ENCODE measurements around the gene XYLT1. TPM values are rescaled to one million over a fixed set of nuclear protein-coding genes. Genes with fewer than 3 reads are reported as not detected.

XYLT1 gene
- total RNA-seq, 8 experiments from 2014 or later: 1.2 to 22.0 (median 6.3) TPM

GRCh38 chr16:17476414-17477259, 5.9 kb upstream of the XYLT1 start:
- ATAC-seq (replicated peaks in 6 of 8): peak; percentile 61 to 93 (median 91)
- peaks cover 9 to 12% of the 10 kb centered on the region in 2 donors for H3K4me1 ChIP-seq (replicated peaks in 1 of 2)
- H3K27ac ChIP-seq: no peak overlapping the region
- 23 to 75% (median 36%) methylated on average over 2 to 8 of the region's 11 CpGs for WGBS, 10 experiments
- in situ Hi-C loops (cut with MboI; ENCODE audit: low pct_unique_long_range_greater_than_20kb in 2 of 9, low sequenced_read_pairs in 9 of 9, unreplicated experiment in 9 of 9): no loop called here
- no peak overlapping the region for H3K4me3 ChIP-seq

GRCh38 chr16:17475104-17475503, 4.3 kb upstream of the XYLT1 start:
- Histone ChIP-seq H3K4me1 (replicated peaks in 1 of 2) (peaks cover 9 to 12% of the 10 kb centered on the region in 2 donors), H3K4me3 (no peak overlapping the region), H3K27ac (no peak overlapping the region)
- in situ Hi-C loops (cut with MboI; ENCODE audit: low pct_unique_long_range_greater_than_20kb in 2 of 9, low sequenced_read_pairs in 9 of 9, unreplicated experiment in 9 of 9): no loop called here
- no peak for ATAC-seq (replicated peaks in 6 of 8)
- 50 to 90% (median 69%) methylated on average over 1 to 6 of the region's 7 CpGs for WGBS, 10 experiments

- WGBS, 10 experiments: 0 to 100% (median 42%) methylated on average over 1 to 9 of the region's 13 CpGs; no CpG with 5 or more reads in 2 of the 10 experiments
- Histone ChIP-seq H3K4me3 (no peak overlapping the region), H3K27ac (no peak overlapping the region), H3K4me1 (replicated peaks in 1 of 2) (peaks cover 9 to 12% of the 10 kb centered on the region in 2 donors)
- in situ Hi-C loops (cut with MboI; ENCODE audit: low pct_unique_long_range_greater_than_20kb in 2 of 9, low sequenced_read_pairs in 9 of 9, unreplicated experiment in 9 of 9): loop anchor here in 4 of 9 experiments (25.0 kb wide), 4 partner anchors 262 to 612 kb away; no protein-coding TSS in a partner anchor
- peak in 1 of 8 experiments; percentile 28 for ATAC-seq (replicated peaks in 6 of 8)
These were observed 3.8 kb upstream of the XYLT1 start for GRCh38 chr16:17474572-17474971.

- no peak for ATAC-seq (replicated peaks in 6 of 8)
- no peak overlapping the region for H3K4me3 ChIP-seq
- peaks cover 9 to 14% of the 10 kb centered on the region in 2 donors for H3K4me1 ChIP-seq (replicated peaks in 1 of 2)
- H3K27ac ChIP-seq: no peak overlapping the region
- WGBS, 10 experiments: 0 to 92% (median 60%) methylated on average over 1 to 4 of the region's 4 CpGs; no CpG with 5 or more reads in 3 of the 10 experiments
- in situ Hi-C loops (cut with MboI; ENCODE audit: low pct_unique_long_range_greater_than_20kb in 2 of 9, low sequenced_read_pairs in 9 of 9, unreplicated experiment in 9 of 9): loop anchor here in 4 of 9 experiments (25.0 kb wide), 4 partner anchors 262 to 612 kb away; no protein-coding TSS in a partner anchor
These were observed 3.3 kb upstream of the XYLT1 start for GRCh38 chr16:17474037-17474436.

GRCh38 chr16:17471719-17472461, 1.1 kb upstream of the XYLT1 start:
- in situ Hi-C loops (cut with MboI; ENCODE audit: low pct_unique_long_range_greater_than_20kb in 2 of 9, low sequenced_read_pairs in 9 of 9, unreplicated experiment in 9 of 9): loop anchor here in 4 of 9 experiments (25.0 kb wide), 4 partner anchors 260 to 610 kb away; no protein-coding TSS in a partner anchor
- peak in 2 of 8 experiments; percentile 10 to 32 for ATAC-seq (replicated peaks in 6 of 8)
- 0 to 100% (median 60%) methylated on average over 1 to 10 of the region's 15 CpGs for WGBS, 10 experiments
- peaks cover 26 to 28% of the 10 kb centered on the region in 2 donors for H3K4me1 ChIP-seq (replicated peaks in 1 of 2)
- H3K27ac ChIP-seq: no peak overlapping the region
- H3K4me3 ChIP-seq: peak overlapping the region in 1 of 5 donors; percentile 93

- ATAC-seq (replicated peaks in 6 of 8): peak; percentile 3 to 53 (median 32)
- in situ Hi-C loops (cut with MboI; ENCODE audit: low pct_unique_long_range_greater_than_20kb in 2 of 9, low sequenced_read_pairs in 9 of 9, unreplicated experiment in 9 of 9): loop anchor here in 4 of 9 experiments (25.0 kb wide), 4 partner anchors 258 to 608 kb away; no protein-coding TSS in a partner anchor
These were observed 415 bp downstream of the XYLT1 start for GRCh38 chr16:17470182-17470907.

GRCh38 chr16:17469741-17470181, 999 bp downstream of the XYLT1 start:
- peak in 7 of 8 experiments; percentile 13 to 40 (median 26) for ATAC-seq (replicated peaks in 6 of 8)
- Histone ChIP-seq H3K27ac (no peak overlapping the region), H3K4me1 (replicated peaks in 1 of 2) (peaks cover 27 to 32% of the 10 kb centered on the region in 2 donors), H3K4me3 (peak overlapping the region; percentile 64 to 93 (median 84))
- 0 to 5% (median 0%) methylated on average over 1 to 12 of the region's 16 CpGs; no CpG with 5 or more reads in 4 of the 10 experiments for WGBS, 10 experiments
- in situ Hi-C loops (cut with MboI; ENCODE audit: low pct_unique_long_range_greater_than_20kb in 2 of 9, low sequenced_read_pairs in 9 of 9, unreplicated experiment in 9 of 9): loop anchor here in 4 of 9 experiments (10.0 to 25.0 kb wide), 5 partner anchors 257 to 607 kb away; no protein-coding TSS in a partner anchor

More at GRCh38 chr16:17470182-17470907, 415 bp downstream of the XYLT1 start:
- peak overlapping the region; percentile 64 to 93 (median 84) for H3K4me3 ChIP-seq
- H3K27ac ChIP-seq: peak overlapping the region in 1 of 2 donors; percentile 59
- 0% methylated on average over 1 of the region's 95 CpGs; no CpG with 5 or more reads in 9 of the 10 experiments for WGBS, 10 experiments
- peaks cover 27 to 33% of the 10 kb centered on the region in 2 donors for H3K4me1 ChIP-seq (replicated peaks in 1 of 2)

GRCh38 chr16:17469011-17469740, 1.6 kb downstream of the XYLT1 start:
- ATAC-seq (replicated peaks in 6 of 8): peak in 6 of 8 experiments; percentile 0 to 17 (median 3)
- peak overlapping the region; percentile 64 to 93 (median 84) for H3K4me3 ChIP-seq
- WGBS, 10 experiments: 4 to 31% (median 10%) methylated on average over 3 to 15 of the region's 18 CpGs; no CpG with 5 or more reads in 3 of the 10 experiments
- peaks cover 24 to 27% of the 10 kb centered on the region in 2 donors for H3K4me1 ChIP-seq (replicated peaks in 1 of 2)
- H3K27ac ChIP-seq: no peak overlapping the region
- in situ Hi-C loops (cut with MboI; ENCODE audit: low pct_unique_long_range_greater_than_20kb in 2 of 9, low sequenced_read_pairs in 9 of 9, unreplicated experiment in 9 of 9): loop anchor here in 4 of 9 experiments (10.0 to 25.0 kb wide), 5 partner anchors 257 to 607 kb away; no protein-coding TSS in a partner anchor

GRCh38 chr16:17468611-17469010, 2.1 kb downstream of the XYLT1 start:
- in situ Hi-C loops (cut with MboI; ENCODE audit: low pct_unique_long_range_greater_than_20kb in 2 of 9, low sequenced_read_pairs in 9 of 9, unreplicated experiment in 9 of 9): loop anchor here in 4 of 9 experiments (10.0 to 25.0 kb wide), 5 partner anchors 256 to 606 kb away; no protein-coding TSS in a partner anchor
- WGBS, 10 experiments: 10 to 40% (median 16%) methylated on average over 1 to 3 of the region's 7 CpGs; no CpG with 5 or more reads in 4 of the 10 experiments
- Histone ChIP-seq H3K4me1 (replicated peaks in 1 of 2) (peaks cover 22 to 24% of the 10 kb centered on the region in 2 donors), H3K4me3 (peak overlapping the region; percentile 64 to 93 (median 84)), H3K27ac (no peak overlapping the region)
- ATAC-seq (replicated peaks in 6 of 8): no peak

- ATAC-seq (replicated peaks in 6 of 8): peak; percentile 29 to 73 (median 57)
- Histone ChIP-seq H3K27ac (no peak overlapping the region), H3K4me1 (replicated peaks in 1 of 2) (peaks cover 22 to 24% of the 10 kb centered on the region in 2 donors), H3K4me3 (peak overlapping the region; percentile 9 to 93 (median 81))
- 0 to 100% (median 26%) methylated on average over 1 to 6 of the region's 6 CpGs; no CpG with 5 or more reads in 1 of the 10 experiments for WGBS, 10 experiments
- in situ Hi-C loops (cut with MboI; ENCODE audit: low pct_unique_long_range_greater_than_20kb in 2 of 9, low sequenced_read_pairs in 9 of 9, unreplicated experiment in 9 of 9): loop anchor here in 4 of 9 experiments (10.0 to 25.0 kb wide), 5 partner anchors 256 to 606 kb away; no protein-coding TSS in a partner anchor
These were observed 2.7 kb downstream of the XYLT1 start for GRCh38 chr16:17467923-17468540.

- WGBS, 10 experiments: 36 to 88% (median 57%) methylated on average over 1 to 8 of the region's 8 CpGs
- ATAC-seq (replicated peaks in 6 of 8): no peak
- Histone ChIP-seq H3K27ac (no peak overlapping the region), H3K4me3 (no peak overlapping the region), H3K4me1 (replicated peaks in 1 of 2) (peaks cover 22 to 24% of the 10 kb centered on the region in 2 donors)
- in situ Hi-C loops (cut with MboI; ENCODE audit: low pct_unique_long_range_greater_than_20kb in 2 of 9, low sequenced_read_pairs in 9 of 9, unreplicated experiment in 9 of 9): loop anchor here in 4 of 9 experiments (10.0 to 25.0 kb wide), 5 partner anchors 255 to 605 kb away; no protein-coding TSS in a partner anchor
These were observed 3.9 kb downstream of the XYLT1 start for GRCh38 chr16:17466876-17467275.

All from motor neuron (in vitro differentiated cells).